Adipose tissue (tissue), 3 donors: ENCODE data around the gene DEFB129. TPM values are rescaled to one million over a fixed set of nuclear protein-coding genes. Genes with fewer than 3 reads are reported as not detected.
"Not testable (repeated sequence)": the region's sequence is repeated elsewhere in the genome, so short reads cannot be mapped to it uniquely, and the experiment has no call there.

Experiments
- H3K27ac ChIP-seq: one replicate; pipeline ENCODE4 v1.5.1; 2013; ENCODE audit warnings: low read depth, low read length
- WGBS, 3 donors: extraction: QIAGEN DNeasy Blood & Tissue Kit; methylation state at CpG; one replicate each; pipeline ENCODE4 v1.1.7; 2013; 5-methylcytosine and 5-hydroxymethylcytosine counted together
- polyA plus RNA-seq, 3 donors: library from polyadenylated mRNA; stranded (reverse); fragments of 200-250 nt; gene quantifications; one replicate each; pipeline ENCODE4 v1.2.3, GENCODE V29; 2013
- donor health status: healthy with polysubstance abuse.
- donor health status: Bipolar disorder and iron deficiency.
- donor health status: healthy.

Gene DEFB129, protein sequence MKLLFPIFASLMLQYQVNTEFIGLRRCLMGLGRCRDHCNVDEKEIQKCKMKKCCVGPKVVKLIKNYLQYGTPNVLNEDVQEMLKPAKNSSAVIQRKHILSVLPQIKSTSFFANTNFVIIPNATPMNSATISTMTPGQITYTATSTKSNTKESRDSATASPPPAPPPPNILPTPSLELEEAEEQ
- not detected for polyA plus RNA-seq

DNA sequence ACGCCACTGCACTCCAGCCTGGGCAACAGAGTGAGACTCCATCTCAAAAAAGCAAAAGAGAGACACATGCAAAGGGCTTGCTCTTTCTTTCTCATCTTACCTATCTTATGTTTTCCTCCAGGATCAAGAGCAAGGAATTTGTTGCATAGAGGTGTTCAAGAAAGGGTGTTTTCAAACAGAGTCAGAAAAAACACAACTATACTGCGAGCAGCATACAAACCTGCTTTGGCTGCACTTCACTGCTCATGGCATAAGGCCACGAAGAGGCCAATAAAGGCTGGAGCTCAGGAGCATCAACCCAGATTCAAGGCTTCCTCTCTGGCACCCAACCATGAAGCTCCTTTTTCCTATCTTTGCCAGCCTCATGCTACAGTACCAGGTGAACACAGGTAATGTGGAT lies at the start of gene DEFB129:
Gene DEFB129, plus strand, starts transcription at position 301 of the 400 bp plus-strand sequence. Its CDS starts 31 bp downstream, at position 332.
- WGBS, 3 donors: 67 to 84% (median 77%) methylated on average over 3 of the region's 3 CpGs
- H3K27ac ChIP-seq: no peak within 1 kb of the TSS

DNA sequence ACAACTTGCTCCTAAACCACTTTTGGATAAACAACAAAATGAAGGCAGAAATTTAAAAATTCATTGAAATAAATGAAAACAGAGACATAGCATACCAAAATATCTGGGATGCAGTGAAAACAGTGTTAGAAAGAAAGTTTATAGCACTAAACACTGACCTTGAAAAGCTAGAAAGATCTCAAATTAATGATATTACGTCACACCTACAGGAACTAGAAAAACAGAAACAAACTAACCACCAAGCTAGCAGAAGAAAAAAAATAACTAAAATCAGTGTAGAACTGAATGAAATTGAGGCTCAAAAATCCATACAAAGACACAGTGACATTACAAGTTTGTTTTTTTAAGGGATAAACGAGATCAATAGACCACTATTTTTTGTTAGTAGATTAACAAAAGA lies 42.8 kb upstream of the DEFB129 start:
- 57 to 70% (median 65%) methylated on average over 2 of the region's 2 CpGs for WGBS, 3 donors
- no peak overlapping the region for H3K27ac ChIP-seq

DNA sequence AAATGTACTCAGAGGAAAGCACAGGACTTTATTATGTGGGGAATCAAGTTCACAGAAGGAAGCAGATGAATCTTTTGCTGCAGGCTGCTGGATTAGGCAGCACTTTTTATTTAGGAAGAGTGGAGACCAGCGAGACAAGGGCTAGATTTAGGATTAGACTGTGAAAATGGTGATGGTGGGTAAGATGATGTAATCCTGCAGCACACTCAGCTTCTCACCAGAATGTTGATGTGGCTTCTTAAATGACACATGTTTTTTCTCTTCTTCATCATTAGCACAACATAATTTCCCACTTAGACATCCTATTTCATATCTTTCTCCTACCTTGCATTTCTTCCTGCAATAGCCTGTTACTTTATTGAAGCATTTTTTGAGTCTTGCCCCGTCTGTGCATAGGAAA lies 39.3 kb upstream of the DEFB129 start:
- no peak overlapping the region for H3K27ac ChIP-seq
- WGBS, 3 donors: 50 to 72% (median 61%) methylated on average over 2 of the region's 2 CpGs

DNA sequence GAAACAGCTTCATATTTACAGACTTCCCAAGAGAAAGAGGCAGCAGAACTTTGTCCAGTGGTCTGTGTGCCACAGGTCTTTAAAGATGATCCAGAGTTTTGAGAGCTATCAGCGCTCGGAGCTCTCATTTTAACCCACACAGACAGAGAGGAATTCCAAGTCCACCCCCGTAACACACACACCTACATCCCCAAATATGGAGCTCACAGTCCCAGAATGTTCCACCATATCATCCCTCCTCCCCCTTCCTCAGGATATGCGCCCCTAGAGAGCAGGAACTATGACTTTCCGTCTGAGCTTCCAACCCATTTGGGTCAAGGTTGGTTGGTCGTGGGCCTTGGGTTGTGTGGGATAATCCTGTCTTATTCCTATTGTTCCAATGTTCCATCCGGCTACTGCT lies 37.4 kb upstream of the DEFB129 start, which contains the start of gene DEFB128:
Gene DEFB128, minus strand, starts transcription at position 101 of the 400 bp plus-strand sequence. Its CDS starts 88 bp downstream, at position 13.
- H3K27ac ChIP-seq: no peak within 1 kb of the TSS
- WGBS, 3 donors: 56 to 58% (median 58%) methylated on average over 7 of the region's 7 CpGs

DNA sequence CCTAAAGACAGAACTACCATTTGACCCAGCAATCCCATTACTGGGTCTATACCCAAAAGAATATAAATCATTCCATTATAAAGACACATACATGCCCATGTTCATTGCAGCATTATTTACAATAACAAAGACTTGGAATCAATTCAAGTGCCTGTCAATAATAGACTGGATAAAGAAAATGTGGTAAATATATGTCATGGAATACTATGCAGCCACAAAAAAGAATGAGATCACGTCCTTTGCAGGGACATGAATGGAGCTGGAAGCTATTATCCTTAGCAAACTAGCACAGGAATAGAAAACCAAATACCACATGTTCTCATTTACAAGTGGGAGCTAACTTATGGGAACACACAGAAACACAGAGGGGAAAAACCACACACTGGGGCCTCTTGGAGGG lies 28.8 kb upstream of the DEFB129 start:
- WGBS, 3 donors: 90 to 97% (median 92%) methylated on average over 1 of the region's 1 CpG
- no peak overlapping the region for H3K27ac ChIP-seq

DNA sequence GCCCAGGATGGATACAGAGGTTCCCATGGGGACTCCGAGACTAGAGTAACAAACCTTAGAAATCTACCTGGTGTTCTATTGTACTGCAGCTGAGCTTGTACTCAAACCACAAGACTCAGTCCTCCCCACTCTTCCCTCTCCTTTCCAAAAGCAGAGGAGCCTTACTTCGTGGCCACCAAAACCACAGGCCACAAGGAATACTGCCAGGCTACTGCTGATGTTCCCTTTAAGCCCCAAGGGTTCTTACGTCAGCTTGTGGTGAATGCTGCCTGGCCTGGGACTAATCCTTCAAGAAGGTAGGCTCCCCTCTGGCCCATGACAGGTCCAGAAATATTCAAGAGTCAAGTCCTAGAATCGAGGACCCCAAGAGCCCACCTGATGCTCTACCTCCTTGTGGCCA lies 27.1 kb upstream of the DEFB129 start:
- WGBS, 3 donors: 58 to 73% (median 61%) methylated on average over 4 of the region's 4 CpGs
- H3K27ac ChIP-seq: no peak overlapping the region

DNA sequence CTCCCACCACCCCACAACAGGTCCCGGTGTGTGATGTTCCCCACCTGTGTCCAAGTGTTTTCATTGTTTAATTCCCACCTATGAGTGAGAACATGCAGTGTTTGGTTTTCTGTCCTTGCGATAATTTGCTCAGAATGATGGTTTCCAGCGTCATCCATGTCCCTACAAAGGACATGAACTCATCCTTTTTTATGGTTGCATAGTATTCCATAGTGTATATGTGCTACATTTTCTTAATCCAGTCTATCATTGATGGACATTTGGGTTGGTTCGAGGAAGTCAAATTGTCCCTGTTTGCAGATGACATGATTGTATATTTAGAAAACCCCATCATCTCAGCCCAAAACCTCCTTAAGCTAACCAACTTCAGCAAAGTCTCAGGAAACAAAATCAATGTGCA lies 23.4 kb upstream of the DEFB129 start:
- not testable (repeated sequence) for H3K27ac ChIP-seq
- 59 to 75% (median 69%) methylated on average over 4 of the region's 4 CpGs for WGBS, 3 donors

DNA sequence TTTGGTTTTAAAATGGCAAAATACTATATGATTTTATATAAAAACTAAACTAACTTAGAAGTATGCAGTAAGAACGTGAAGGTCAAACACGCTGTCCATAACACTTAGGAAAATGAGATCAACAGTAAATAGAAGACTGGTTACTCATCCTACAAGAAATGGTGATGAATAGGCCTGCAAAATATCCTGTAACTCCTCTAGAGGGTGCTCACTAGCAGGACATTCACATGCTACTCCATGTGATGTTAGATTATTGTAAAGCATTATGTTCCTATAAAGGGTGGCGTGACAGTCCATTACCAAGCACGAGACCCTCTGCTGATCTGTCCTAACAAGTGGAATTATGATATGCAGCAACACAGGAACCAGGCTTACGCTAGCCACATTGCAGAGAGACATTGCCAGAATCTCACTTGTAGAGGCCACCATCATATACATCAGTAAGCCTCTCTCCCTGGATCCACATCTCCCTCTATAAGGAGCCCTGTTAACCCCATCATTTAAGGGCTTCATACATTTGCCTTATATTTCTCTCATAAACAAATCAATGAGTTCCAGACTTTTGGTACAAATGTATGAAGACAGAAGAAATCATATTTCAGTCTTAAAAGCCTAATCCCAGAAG lies 18.0 kb upstream of the DEFB129 start:
- no peak overlapping the region for H3K27ac ChIP-seq
- 21 to 26% (median 23%) methylated on average over 5 of the region's 5 CpGs for WGBS, 3 donors

DNA sequence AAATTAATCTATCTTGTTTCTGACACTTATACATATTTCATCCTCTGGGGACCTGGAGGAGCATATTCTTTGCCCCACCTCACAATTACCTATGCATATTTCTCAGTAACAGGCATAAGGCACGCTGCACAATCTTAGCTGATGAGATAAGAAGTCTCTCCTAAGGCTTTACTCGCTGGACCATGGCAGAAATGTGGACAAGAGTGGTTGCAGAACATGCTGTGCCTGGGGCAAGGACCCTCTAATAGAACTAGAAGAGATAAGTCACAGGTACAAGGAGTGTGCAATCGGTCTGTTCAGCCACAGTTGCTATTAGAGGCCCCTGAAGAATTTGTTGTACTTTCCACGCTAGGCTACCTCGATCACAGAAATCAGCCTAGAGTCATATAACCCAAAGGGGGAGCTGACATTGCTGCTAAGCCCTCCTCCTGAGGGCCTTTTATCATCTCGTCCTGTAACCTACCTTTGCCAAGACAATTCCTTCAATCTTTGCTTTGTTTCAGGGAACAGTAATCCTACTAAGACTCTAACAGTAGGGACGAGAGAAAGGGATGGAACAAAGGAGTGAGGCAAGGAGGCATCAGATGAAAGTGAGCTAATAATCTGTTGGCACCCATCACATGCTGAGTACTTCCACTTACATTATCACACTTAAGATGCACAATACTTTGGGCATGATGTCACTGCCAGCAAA lies 16.1 kb upstream of the DEFB129 start:
- 46 to 62% (median 51%) methylated on average over 7 of the region's 7 CpGs for WGBS, 3 donors
- H3K27ac ChIP-seq: no peak overlapping the region

DNA sequence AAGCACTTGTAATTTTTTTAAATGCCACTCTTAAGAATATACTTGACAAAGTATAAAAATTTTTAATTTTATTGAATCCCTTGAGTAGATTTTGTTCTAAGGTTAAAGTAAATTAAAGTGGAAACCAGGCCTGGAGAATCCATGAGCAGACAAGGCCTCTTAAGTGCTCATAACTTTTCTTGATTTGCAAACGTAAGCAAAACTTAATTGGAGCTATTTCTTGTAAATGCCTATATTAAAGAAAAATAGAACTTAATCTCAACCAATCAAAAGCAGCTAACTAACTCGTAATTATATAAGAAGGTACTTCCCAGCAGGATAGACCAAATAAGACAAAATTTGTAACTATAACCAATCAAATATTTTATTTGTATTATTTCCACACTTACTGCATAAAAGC lies 12.7 kb upstream of the DEFB129 start:
- no peak overlapping the region for H3K27ac ChIP-seq
- 75 to 80% (median 77%) methylated on average over 2 of the region's 2 CpGs for WGBS, 3 donors

DNA sequence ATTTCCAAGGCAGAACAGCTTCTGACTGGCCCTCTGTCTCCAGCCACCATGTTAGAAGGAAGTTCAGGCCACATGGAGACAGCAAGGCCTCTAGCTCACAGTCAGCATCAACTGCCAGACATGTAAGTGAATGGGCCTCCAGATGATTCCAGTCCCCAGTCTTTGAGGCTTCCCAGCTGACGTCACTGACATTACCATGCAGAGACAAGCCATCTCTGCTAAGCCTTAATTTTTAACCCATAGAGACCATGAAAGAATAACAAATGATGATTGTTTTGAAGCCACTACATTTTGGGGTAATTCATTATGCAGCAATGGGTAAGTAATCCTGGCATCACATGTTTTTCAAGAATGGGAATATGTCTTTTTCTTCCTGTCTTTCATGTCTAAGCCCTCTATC lies 11.3 kb upstream of the DEFB129 start:
- no peak overlapping the region for H3K27ac ChIP-seq
- 72 to 78% (median 75%) methylated on average over 1 of the region's 1 CpG for WGBS, 3 donors

DNA sequence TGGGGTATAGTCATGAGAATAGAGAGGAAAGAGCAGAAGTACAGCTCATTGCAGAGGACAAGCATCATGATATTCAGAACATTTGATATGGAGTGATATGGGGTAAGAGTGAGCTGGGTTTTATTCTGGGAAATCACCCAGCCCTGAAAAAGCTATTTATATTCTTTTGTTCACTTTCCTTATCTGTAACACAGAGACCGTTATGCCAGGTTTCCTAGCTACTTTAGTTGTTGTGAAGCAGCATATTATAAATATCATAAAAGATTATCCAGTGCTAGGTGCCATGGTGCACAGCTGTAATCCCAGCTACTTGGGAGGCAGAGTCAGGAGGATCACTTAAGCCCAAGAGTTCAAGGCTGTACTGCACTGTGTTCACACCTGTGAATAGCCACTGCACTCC lies 9.8 kb upstream of the DEFB129 start:
- H3K27ac ChIP-seq: no peak overlapping the region
- WGBS, 3 donors: 26 to 80% (median 76%) methylated on average over 1 of the region's 1 CpG

DNA sequence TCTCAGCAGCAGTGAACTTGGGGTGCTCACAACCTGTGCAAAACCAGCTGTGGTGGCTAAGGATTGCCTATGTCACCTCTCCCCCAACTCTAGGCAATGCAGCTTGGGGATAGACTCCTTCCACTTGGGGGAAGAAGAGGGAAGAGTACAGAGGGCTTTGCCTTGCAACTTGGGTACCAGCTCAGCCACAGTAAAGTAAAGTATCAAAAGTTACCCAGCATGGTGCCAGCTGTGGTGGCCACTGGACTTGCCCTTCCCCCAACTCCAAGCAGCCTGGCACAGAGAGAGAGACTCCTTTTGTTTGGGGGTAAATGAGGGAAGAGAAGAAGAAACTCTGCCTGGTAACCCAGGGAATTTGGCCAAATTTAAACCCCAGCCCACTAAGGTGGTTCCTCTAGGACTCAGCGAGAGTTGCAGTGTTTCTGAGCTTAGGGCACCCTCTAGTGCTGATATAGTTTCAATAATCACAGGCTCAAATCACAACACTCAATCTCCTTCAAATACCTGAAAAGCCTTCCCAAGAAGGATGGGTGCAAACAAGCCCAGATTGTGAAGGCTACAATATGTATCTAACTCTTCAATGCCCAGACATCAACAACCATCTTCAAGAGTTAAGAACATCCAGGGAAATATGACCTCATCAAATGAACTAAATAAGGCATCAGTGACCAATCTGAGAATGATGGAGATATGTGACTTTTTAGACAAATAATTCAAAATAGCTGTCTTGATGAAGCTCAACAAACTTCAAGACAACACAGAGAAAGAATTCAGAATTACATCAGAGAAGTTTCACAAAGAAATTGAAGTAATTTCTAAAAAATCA lies 7.6 kb upstream of the DEFB129 start:
- 0 to 2% (median 0%) methylated on average over 1 of the region's 1 CpG for WGBS, 3 donors
- H3K27ac ChIP-seq: no peak overlapping the region

DNA sequence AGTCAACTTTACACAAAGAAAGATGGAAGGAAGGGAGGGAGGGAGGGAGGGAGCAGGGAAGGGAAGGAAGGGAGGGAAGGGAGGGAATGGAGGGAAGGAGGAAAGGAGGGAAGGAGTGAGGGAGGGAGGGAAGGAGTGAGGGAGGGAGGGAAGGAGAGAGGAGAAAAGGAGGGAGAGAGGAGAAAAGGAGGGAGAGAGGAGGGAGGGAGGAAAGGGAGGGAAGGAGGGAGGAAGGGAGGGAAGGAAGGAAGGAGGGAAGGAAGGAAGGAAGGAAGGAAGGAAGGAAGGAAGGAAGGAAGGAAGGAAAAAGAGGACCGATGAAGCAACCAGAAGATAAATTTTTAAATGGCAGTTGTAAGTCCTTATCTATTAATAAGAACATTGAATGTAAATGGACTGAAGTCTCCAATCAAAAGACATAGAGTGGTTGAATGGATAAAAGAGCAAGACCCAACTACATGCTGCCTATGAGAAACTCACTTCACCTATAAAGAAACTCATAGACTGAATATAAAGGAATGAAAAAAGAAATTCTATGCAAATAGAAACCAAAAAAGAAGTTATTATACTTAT lies 5.7 kb upstream of the DEFB129 start:
- WGBS, 3 donors: 35 to 46% (median 45%) methylated on average over 1 of the region's 1 CpG
- H3K27ac ChIP-seq: no peak overlapping the region

DNA sequence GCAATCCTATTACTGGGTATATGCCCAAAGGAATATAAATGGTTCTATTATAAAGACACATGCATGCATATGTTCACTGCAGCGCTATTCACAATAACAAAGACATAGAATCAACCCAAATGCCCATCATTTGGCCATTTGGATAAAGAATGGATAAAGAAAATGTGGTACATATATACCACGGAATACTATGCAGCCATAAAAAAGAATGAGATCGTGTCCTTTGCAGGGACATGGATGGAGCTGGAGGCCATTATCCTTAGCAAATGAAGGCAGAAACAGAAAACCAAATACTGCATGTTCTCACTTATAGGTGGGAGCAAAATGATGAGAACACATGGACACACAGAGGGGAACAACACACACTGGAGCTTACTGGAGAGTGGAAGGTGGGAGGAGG lies 1.2 kb upstream of the DEFB129 start:
- 72 to 87% (median 87%) methylated on average over 3 of the region's 3 CpGs for WGBS, 3 donors
- H3K27ac ChIP-seq: not testable (repeated sequence)

DNA sequence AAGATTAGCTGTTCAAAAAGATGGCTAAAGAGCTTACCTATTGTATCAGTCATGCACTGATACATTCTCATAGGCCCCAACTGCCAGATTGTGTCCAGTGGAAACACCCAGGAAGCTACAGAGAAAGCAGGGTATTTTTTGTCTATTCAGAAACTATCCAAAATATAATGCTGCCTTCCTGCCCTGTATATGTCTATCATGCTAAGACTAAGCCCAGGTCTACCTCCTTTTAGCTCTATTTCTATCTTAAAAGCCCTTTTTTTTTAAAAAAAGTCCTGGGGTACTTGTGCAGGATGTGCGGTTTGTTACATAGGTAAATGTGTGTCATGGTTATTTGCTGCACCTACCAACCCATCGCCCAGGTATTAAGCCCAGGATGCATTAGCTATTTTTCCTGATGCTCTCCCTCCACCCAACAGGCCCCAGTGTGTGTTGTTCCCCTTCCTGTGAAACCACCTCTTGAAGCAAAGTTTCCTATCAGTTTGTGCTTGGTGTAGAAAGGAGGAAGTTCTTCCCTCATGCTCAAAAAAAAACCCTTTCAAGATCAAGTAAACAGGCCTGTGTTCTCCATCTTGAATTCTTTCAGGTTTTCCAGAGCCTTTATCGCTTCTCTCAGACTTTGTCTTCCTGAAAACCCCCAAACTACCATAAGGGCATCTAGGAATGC lies 514 bp downstream of the DEFB129 start:
- 56 to 69% (median 67%) methylated on average over 3 of the region's 3 CpGs for WGBS, 3 donors
- no peak overlapping the region for H3K27ac ChIP-seq

DNA sequence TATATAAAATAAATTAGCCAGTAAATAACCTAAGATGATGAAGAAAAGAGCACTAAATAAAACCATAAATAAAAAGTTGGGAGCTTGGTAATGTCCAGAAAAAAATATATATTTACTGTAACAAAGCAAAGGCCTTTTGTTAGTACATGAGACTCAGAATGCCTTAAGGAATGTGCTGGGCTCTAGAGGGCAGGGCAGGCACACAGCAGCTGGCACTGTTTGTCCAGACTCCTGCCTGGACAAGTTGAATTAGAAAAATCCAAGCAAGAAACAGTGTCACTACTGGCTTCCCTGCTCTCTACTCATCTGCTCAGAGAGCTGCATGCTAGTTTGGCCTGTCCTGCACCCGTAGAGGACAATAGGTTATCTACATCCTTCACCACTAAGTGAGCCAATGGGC lies 8.8 kb downstream of the DEFB129 start:
- H3K27ac ChIP-seq: no peak overlapping the region
- WGBS, 3 donors: 65 to 69% (median 66%) methylated on average over 1 of the region's 1 CpG

DNA sequence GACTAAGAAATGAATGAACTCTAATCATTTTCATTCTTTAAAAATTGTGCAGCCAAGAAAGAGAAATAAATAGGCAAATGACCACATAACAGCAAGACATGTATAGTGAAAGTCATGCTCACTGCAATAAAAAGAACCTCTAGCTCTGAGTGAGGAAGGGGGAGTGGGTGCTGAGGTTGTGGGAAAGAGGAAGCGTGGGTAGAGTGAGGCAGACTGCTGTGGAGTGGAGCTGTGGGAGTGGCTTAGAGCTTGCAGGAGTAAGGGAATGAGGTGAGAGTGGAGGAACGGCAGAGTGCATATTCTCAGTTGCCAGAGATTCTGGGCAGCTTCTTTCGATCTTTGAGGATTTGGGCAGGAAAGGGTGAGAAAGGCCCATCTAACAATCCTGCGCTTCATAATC lies 10.4 kb downstream of the DEFB129 start:
- H3K27ac ChIP-seq: no peak overlapping the region
- 15 to 61% (median 24%) methylated on average over 4 of the region's 4 CpGs for WGBS, 3 donors
